ENCODE data around the gene ADAP1. TPM values are rescaled to one million over a fixed set of nuclear protein-coding genes. Genes with fewer than 3 reads are reported as not detected.

Gene ADAP1
- total and polyA plus RNA-seq, 2 of the 13 experiments (the other 11 are each of a cell fraction or from before 2014, with no cell fraction given) = 10.5 to 24.6 TPM

DNA sequence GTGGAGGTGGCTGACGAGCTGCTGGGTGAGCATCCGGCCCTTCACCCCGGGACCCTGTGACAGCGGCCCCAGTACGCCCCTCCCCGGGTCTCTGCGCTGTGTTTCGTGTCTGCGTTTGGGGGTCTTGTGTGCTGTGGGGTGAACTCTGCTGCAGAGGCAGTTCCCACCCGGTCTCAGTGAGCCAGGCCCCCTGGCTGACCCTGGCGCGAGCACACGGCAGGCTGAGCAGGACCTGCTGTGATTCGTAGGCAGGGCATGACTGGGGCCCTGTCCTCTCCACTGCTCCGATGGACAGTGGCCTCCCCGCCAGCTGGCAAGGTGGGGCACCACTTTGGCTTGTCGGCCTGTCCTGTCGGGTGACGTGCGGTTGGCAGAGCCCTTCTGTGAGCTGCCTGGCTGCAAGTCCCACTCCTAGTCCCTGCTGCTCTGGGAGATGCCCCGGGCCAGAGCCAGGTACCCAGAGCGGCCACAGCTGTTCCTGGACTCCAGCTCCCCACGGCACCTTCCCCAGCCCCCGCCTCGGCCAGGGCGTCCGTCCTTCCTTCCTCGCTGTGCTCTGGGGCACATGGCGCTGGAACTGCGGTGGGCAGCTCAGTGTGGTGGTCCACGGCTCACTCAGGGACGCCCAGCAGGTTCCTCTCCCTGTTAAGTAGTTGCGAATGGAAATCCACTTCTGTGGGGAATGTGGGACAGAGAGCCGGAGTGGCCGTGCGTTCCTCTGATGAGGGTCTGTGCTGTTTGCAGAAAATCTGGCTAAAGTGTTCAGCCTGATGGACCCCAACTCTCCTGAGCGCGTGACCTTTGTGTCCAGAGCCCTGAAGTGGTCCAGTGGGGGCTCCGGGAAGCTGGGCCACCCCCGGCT, 67.6 kb downstream of the ADAP1 start:
- no peak for ATAC-seq
- Histone ChIP-seq H3K4me3 (replicated peaks in 1 of 3; ENCODE audit: insufficient read depth in 1 of 3, low read depth in 2 of 3, low read length in 3 of 3) (no peak overlapping the region), H3K4me2 (ENCODE audit: low read depth, low read length) (no peak overlapping the region), H3K36me3 (replicated peaks in 1 of 2; ENCODE audit: control insufficient read depth in 1 of 2, insufficient read depth in 2 of 2, low read length in 2 of 2) (peaks cover 37 to 54% of the 10 kb centered on the region in 2 experiments; a peak in 4 of 5 replicates), H3K27me3 (ENCODE audit: control insufficient read depth in 1 of 2, insufficient read depth in 2 of 2, low read length in 2 of 2) (no peaks in the 10 kb centered on the region), H2AFZ (ENCODE audit: low read length) (no peak overlapping the region), H4K20me1 (ENCODE audit: insufficient read depth, low read length) (peaks cover 19% of the 10 kb centered on the region; the same call in 1 of the 2 replicates), H3K9ac (ENCODE audit: insufficient read depth, low read depth, low read length) (no peak overlapping the region), H3K79me2 (ENCODE audit: insufficient read depth, low read length) (peaks cover 68% of the 10 kb centered on the region), H3K4me1 (ENCODE audit: insufficient read depth, low read length) (peaks cover 13% of the 10 kb centered on the region), H3K9me3 (ENCODE audit: low read length) (no peaks in the 10 kb centered on the region), H3K27ac (ENCODE audit: extremely low read length, insufficient read depth, low read length) (no peak overlapping the region)
- no peak for DNase-seq (ENCODE audit: low spot score)
- FAIRE-seq = no peak
- no TSS peak for BruUV-seq (replicated peaks)
- WGBS (ENCODE audit: low lambda C conversion rate) = 95% methylated on average over 22 of the region's 40 CpGs
- intact Hi-C loops (cut with micrococcal nuclease; ENCODE audit: unreplicated experiment) = no loop called here
- POLR2A ChIA-PET = interaction anchor here (1.4 kb wide), 1 partner anchor 14 kb away, joined by 4 read pairs; no protein-coding TSS in a partner anchor
- TF ChIP-seq, protein P1, sequence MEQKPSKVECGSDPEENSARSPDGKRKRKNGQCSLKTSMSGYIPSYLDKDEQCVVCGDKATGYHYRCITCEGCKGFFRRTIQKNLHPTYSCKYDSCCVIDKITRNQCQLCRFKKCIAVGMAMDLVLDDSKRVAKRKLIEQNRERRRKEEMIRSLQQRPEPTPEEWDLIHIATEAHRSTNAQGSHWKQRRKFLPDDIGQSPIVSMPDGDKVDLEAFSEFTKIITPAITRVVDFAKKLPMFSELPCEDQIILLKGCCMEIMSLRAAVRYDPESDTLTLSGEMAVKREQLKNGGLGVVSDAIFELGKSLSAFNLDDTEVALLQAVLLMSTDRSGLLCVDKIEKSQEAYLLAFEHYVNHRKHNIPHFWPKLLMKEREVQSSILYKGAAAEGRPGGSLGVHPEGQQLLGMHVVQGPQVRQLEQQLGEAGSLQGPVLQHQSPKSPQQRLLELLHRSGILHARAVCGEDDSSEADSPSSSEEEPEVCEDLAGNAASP (CRISPR knock-in tag; IDR thresholded peaks at IDR 0.05; ENCODE audit: borderline replicate concordance) = no peak
- TF ChIP-seq NFKBIZ (CRISPR knock-in tag; IDR thresholded peaks at IDR 0.05) (no peak), TFE3 (CRISPR knock-in tag; IDR thresholded peaks at IDR 0.05) (no peak), AHR (CRISPR knock-in tag; IDR thresholded peaks at IDR 0.05) (no peak), ZBTB1 (CRISPR knock-in tag; IDR thresholded peaks at IDR 0.05; ENCODE audit: borderline replicate concordance) (no peak), BRCA1 (CRISPR knock-in tag; IDR thresholded peaks at IDR 0.05) (no peak), ELK4 (CRISPR knock-in tag; IDR thresholded peaks at IDR 0.05; ENCODE audit: borderline replicate concordance) (no peak), DZIP1 (CRISPR knock-in tag; IDR thresholded peaks at IDR 0.05) (peak; percentile 44; the same call in 1 of the 2 replicates), AGO2 (optimal IDR thresholded peaks at IDR 0.05; ENCODE audit: low read depth, low read length) (peak; percentile 41)
- TF ChIP-seq, protein P2, sequence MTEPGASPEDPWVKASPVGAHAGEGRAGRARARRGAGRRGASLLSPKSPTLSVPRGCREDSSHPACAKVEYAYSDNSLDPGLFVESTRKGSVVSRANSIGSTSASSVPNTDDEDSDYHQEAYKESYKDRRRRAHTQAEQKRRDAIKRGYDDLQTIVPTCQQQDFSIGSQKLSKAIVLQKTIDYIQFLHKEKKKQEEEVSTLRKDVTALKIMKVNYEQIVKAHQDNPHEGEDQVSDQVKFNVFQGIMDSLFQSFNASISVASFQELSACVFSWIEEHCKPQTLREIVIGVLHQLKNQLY (CRISPR knock-in tag; IDR thresholded peaks at IDR 0.05) = no peak
- in situ Hi-C loops (cut with HindIII; ENCODE audit: extremely low pct_ligation_motif_present, low pct_unique_long_range_greater_than_20kb) = no loop called here
- CTCF ChIA-PET (ENCODE audit: low intra/inter-chr PET ratio, low total read pairs) = no interaction called here
